OCI-LY1 (cell line): ENCODE results near the gene SLC30A3.

Source experiments
- H2AFZ ChIP-seq: fragments of 200-600 bp; sonication (generic), shearing (Covaris generic); 2 replicates; pipeline ENCODE4 v1.6.0; 2014; ENCODE audit warnings: antibody characterized with exemption, mild to moderate bottlenecking, low read length
- H3F3A ChIP-seq: fragments of 200-600 bp; sonication (generic), shearing (Covaris generic); 2 replicates; pipeline ENCODE4 v1.6.0; 2014; ENCODE audit warnings: mild to moderate bottlenecking, antibody characterized with exemption, low read length, moderate library complexity; ENCODE audit not compliant: insufficient read depth
- H3K27ac ChIP-seq: fragments of 200-600 bp; sonication (generic); 2 replicates; pipeline ENCODE4 v1.5.1; 2014; ENCODE audit warnings: low read length, mixed run types, mild to moderate bottlenecking, low read depth; ENCODE audit not compliant: poor library complexity, severe bottlenecking
- H3K27me3 ChIP-seq: fragments of 200-600 bp; sonication (generic); 2 replicates; pipeline ENCODE4 v1.6.0; 2014; ENCODE audit warnings: antibody characterized with exemption, mild to moderate bottlenecking, low read length, moderate library complexity; ENCODE audit not compliant: insufficient read depth
- H3K36me3 ChIP-seq: fragments of 200-600 bp; sonication (generic); 2 replicates; pipeline ENCODE4 v1.6.1; 2014; ENCODE audit warnings: mild to moderate bottlenecking, antibody characterized with exemption, low read length, moderate library complexity, mixed read lengths; ENCODE audit not compliant: insufficient read depth
- H3K4me1 ChIP-seq: fragments of 200-600 bp; sonication (generic); 2 replicates; pipeline ENCODE4 v1.5.1; 2014; ENCODE audit warnings: mild to moderate bottlenecking, low read length, moderate library complexity; ENCODE audit not compliant: insufficient read depth, severe bottlenecking
- H3K4me2 ChIP-seq: fragments of 200-600 bp; sonication (generic), shearing (Covaris generic); 2 replicates; pipeline ENCODE4 v1.6.1; 2014; ENCODE audit warnings: low read length
- H3K4me3 ChIP-seq: fragments of 200-600 bp; sonication (generic); 2 replicates; pipeline ENCODE4 v1.5.1; 2014; ENCODE audit warnings: low read length, low read depth, mild to moderate bottlenecking, mixed read lengths; ENCODE audit not compliant: poor library complexity, severe bottlenecking
- H3K79me2 ChIP-seq: fragments of 200-600 bp; shearing (Covaris generic); 2 replicates; pipeline ENCODE4 v1.6.1; 2016; ENCODE audit warnings: mixed run types, low read length, mixed read lengths; ENCODE audit not compliant: insufficient read depth
- H3K9ac ChIP-seq: fragments of 200-600 bp; sonication (generic), shearing (Covaris generic); 2 replicates; pipeline ENCODE4 v1.6.1; 2014; ENCODE audit warnings: mild to moderate bottlenecking, low read length, mixed read lengths
- H3K9me2 ChIP-seq: fragments of 200-600 bp; sonication (generic), shearing (Covaris generic); 2 replicates; pipeline ENCODE4 v1.6.1; 2014; ENCODE audit warnings: low read depth, mild to moderate bottlenecking, low read length, mixed read lengths
- H3K9me3 ChIP-seq: fragments of 200-600 bp; shearing (Covaris generic); 2 replicates; pipeline ENCODE4 v1.6.1; 2014; ENCODE audit warnings: low read length, mixed read lengths
- H4K20me1 ChIP-seq: fragments of 200-600 bp; sonication (generic), shearing (Covaris generic); 2 replicates; pipeline ENCODE4 v1.6.0; 2016; ENCODE audit warnings: mild to moderate bottlenecking, low read length; ENCODE audit not compliant: insufficient read depth
- CTCF ChIP-seq: fragments of 200-600 bp; sonication (generic), shearing (Covaris generic); IDR thresholded peaks from 2 replicates; pipeline ENCODE4 v1.5.1; 2017; ENCODE audit warnings: mild to moderate bottlenecking, antibody characterized with exemption, low read length, moderate library complexity, mixed read lengths
- EZH2 ChIP-seq: fragments of 200-600 bp; sonication (generic), shearing (Covaris generic); IDR thresholded peaks from 2 replicates; pipeline ENCODE4 v1.8.0; 2017; ENCODE audit warnings: borderline replicate concordance, mixed run types, mild to moderate bottlenecking, antibody characterized with exemption, low read length, moderate library complexity, mixed read lengths

Gene SLC30A3

GRCh38 chr2:27308359-27308881 is 45.6 kb upstream of the SLC30A3 start, which contains the start of gene UCN:
UCN (minus strand) TSS chr2:27308445; CDS start chr2:27307895, 550 bp downstream.
- Histone ChIP-seq H3F3A (no peaks in the 10 kb centered on the region), H3K27me3 (no peaks in the 10 kb centered on the region), H3K9me3 (no peaks in the 10 kb centered on the region), H3K4me2 (no peak within 1 kb of the TSS), H2AFZ (no peak within 1 kb of the TSS), H3K36me3 (peaks cover 25% of the 10 kb centered on the region), H3K79me2 (no peaks in the 10 kb centered on the region), H3K4me1 (peaks cover under 1% of the 10 kb centered on the region), H3K4me3 (no peak within 1 kb of the TSS), H3K27ac (no peak within 1 kb of the TSS), H3K9me2 (no peaks in the 10 kb centered on the region), H4K20me1 (no peaks in the 10 kb centered on the region), H3K9ac (no peak within 1 kb of the TSS)
- TF ChIP-seq CTCF = no peak
- no peak for TF ChIP-seq EZH2

GRCh38 chr2:27307545-27308358 is 44.9 kb upstream of the SLC30A3 start:
- Histone ChIP-seq H3K4me1 (peaks cover 7% of the 10 kb centered on the region), H3F3A (no peaks in the 10 kb centered on the region), H3K4me2 (no peak overlapping the region), H3K9me2 (no peaks in the 10 kb centered on the region), H3K9ac (no peak overlapping the region), H3K4me3 (no peak overlapping the region), H3K27ac (no peak overlapping the region), H4K20me1 (no peaks in the 10 kb centered on the region), H2AFZ (no peak overlapping the region), H3K36me3 (peaks cover 25% of the 10 kb centered on the region), H3K79me2 (no peaks in the 10 kb centered on the region), H3K9me3 (no peaks in the 10 kb centered on the region), H3K27me3 (no peaks in the 10 kb centered on the region)
- TF ChIP-seq CTCF (no peak), EZH2 (no peak)

GRCh38 chr2:27307287-27307544 is 44.4 kb upstream of the SLC30A3 start:
- no peaks in the 10 kb centered on the region for H3K9me3 ChIP-seq
- H3F3A ChIP-seq = no peaks in the 10 kb centered on the region
- H3K27ac ChIP-seq = no peak overlapping the region
- no peaks in the 10 kb centered on the region for H3K27me3 ChIP-seq
- H3K36me3 ChIP-seq = peaks cover 24% of the 10 kb centered on the region
- H3K9ac ChIP-seq = no peak overlapping the region
- peaks cover 8% of the 10 kb centered on the region for H3K4me1 ChIP-seq
- no peaks in the 10 kb centered on the region for H3K9me2 ChIP-seq
- H3K79me2 ChIP-seq = no peaks in the 10 kb centered on the region
- TF ChIP-seq EZH2 = no peak
- TF ChIP-seq CTCF = no peak
- H2AFZ ChIP-seq = no peak overlapping the region
- no peaks in the 10 kb centered on the region for H4K20me1 ChIP-seq
- no peak overlapping the region for H3K4me2 ChIP-seq
- no peak overlapping the region for H3K4me3 ChIP-seq
